ENCODE measurements around the gene TTC33. TPM values are rescaled to one million over a fixed set of nuclear protein-coding genes. Genes with fewer than 3 reads are reported as not detected.

The TTC33 gene
- total RNA-seq, 2 donors from 2014 or later = 10.3 to 22.5 TPM

- Histone ChIP-seq H3K4me1 (ENCODE audit: control insufficient read depth in 1 of 2, low read depth in 2 of 2) (no peaks in the 10 kb centered on the region), H3K36me3 (no peaks in the 10 kb centered on the region), H3K27ac (no peak overlapping the region), H3K4me3 (no peak overlapping the region), H3K9me3 (no peaks in the 10 kb centered on the region), H3K27me3 (replicated peaks; ENCODE audit: insufficient read depth) (no peaks in the 10 kb centered on the region)
- no peak for DNase-seq (ENCODE audit: low spot score)
- TF ChIP-seq CTCF (IDR thresholded peaks at IDR 0.05) = no peak
- ATAC-seq (ENCODE audit: insufficient number of reproducible peaks, low FRiP score, low read depth) = no peak
Observed at GRCh38 chr5:40492056-40492455, 263.7 kb downstream of the TTC33 start.

- H3K4me3 ChIP-seq = no peak overlapping the region
- no peak for DNase-seq (ENCODE audit: low spot score)
- no peak for TF ChIP-seq CTCF (IDR thresholded peaks at IDR 0.05)
- ATAC-seq (ENCODE audit: insufficient number of reproducible peaks, low FRiP score, low read depth) = no peak
- no peaks in the 10 kb centered on the region for H3K9me3 ChIP-seq
- H3K27ac ChIP-seq = no peak overlapping the region
- H3K4me1 ChIP-seq (ENCODE audit: control insufficient read depth in 1 of 2, low read depth in 2 of 2) = no peaks in the 10 kb centered on the region
- H3K36me3 ChIP-seq = no peaks in the 10 kb centered on the region
- H3K27me3 ChIP-seq (replicated peaks; ENCODE audit: insufficient read depth) = no peaks in the 10 kb centered on the region
Observed at GRCh38 chr5:40491644-40492043, 264.1 kb downstream of the TTC33 start.

- H3K27me3 ChIP-seq (replicated peaks; ENCODE audit: insufficient read depth) = no peaks in the 10 kb centered on the region
- no peaks in the 10 kb centered on the region for H3K4me1 ChIP-seq (ENCODE audit: control insufficient read depth in 1 of 2, low read depth in 2 of 2)
- no peak overlapping the region for H3K27ac ChIP-seq
- H3K9me3 ChIP-seq = no peaks in the 10 kb centered on the region
- DNase-seq (ENCODE audit: low spot score) (no peak), ATAC-seq (ENCODE audit: insufficient number of reproducible peaks, low FRiP score, low read depth) (no peak)
- no peak overlapping the region for H3K4me3 ChIP-seq
- TF ChIP-seq CTCF (IDR thresholded peaks at IDR 0.05) = no peak
- H3K36me3 ChIP-seq = no peaks in the 10 kb centered on the region
Observed at GRCh38 chr5:40490464-40491111, 265.2 kb downstream of the TTC33 start.

GRCh38 chr5:40489421-40489820 lies 266.3 kb downstream of the TTC33 start:
- Histone ChIP-seq H3K9me3 (no peaks in the 10 kb centered on the region), H3K4me1 (ENCODE audit: control insufficient read depth in 1 of 2, low read depth in 2 of 2) (no peaks in the 10 kb centered on the region), H3K27ac (no peak overlapping the region), H3K36me3 (no peaks in the 10 kb centered on the region), H3K4me3 (no peak overlapping the region), H3K27me3 (replicated peaks; ENCODE audit: insufficient read depth) (no peaks in the 10 kb centered on the region)
- no peak for TF ChIP-seq CTCF (IDR thresholded peaks at IDR 0.05)
- DNase-seq (ENCODE audit: low spot score) (no peak), ATAC-seq (ENCODE audit: insufficient number of reproducible peaks, low FRiP score, low read depth) (no peak)

- Histone ChIP-seq H3K4me1 (ENCODE audit: control insufficient read depth in 1 of 2, low read depth in 2 of 2) (no peaks in the 10 kb centered on the region), H3K9me3 (no peaks in the 10 kb centered on the region), H3K36me3 (no peaks in the 10 kb centered on the region), H3K4me3 (no peak overlapping the region), H3K27ac (no peak overlapping the region), H3K27me3 (replicated peaks; ENCODE audit: insufficient read depth) (no peaks in the 10 kb centered on the region)
- DNase-seq (ENCODE audit: low spot score) (no peak), ATAC-seq (ENCODE audit: insufficient number of reproducible peaks, low FRiP score, low read depth) (peak; percentile 34)
- no peak for TF ChIP-seq CTCF (IDR thresholded peaks at IDR 0.05)
Observed at GRCh38 chr5:40486437-40487275, 269.1 kb downstream of the TTC33 start.
